ENCODE data around the gene GSTCD. TPM values are rescaled to one million over a fixed set of nuclear protein-coding genes. Genes with fewer than 3 reads are reported as not detected.

The GSTCD gene
- total and polyA plus RNA-seq, 4 donors: 1.2 to 8.7 (median 4.3) TPM

GRCh38 chr4:105662935-105663675, 45.5 kb upstream of the GSTCD start:
- Histone ChIP-seq H3K36me3 (ENCODE audit: control insufficient read depth in 4 of 4, insufficient read depth in 3 of 4, low read depth in 1 of 4, low read length in 3 of 4) (no peaks in the 10 kb centered on the region), H3K4me1 (ENCODE audit: control insufficient read depth in 4 of 4, insufficient read depth in 4 of 4, low read length in 3 of 4) (peaks cover 0 to 2% (median 0%) of the 10 kb centered on the region in 4 donors), H3K9ac (ENCODE audit: low read depth in 1 of 2, low read length in 2 of 2) (no peak overlapping the region), H3K4me3 (ENCODE audit: low read depth in 1 of 3, low read length in 3 of 3) (no peak overlapping the region), H3K27me3 (ENCODE audit: control insufficient read depth in 4 of 4, insufficient read depth in 4 of 4, low read length in 3 of 4) (no peaks in the 10 kb centered on the region), H3K27ac (ENCODE audit: low read depth in 1 of 2, low read length in 2 of 2) (no peak overlapping the region), H3K9me3 (ENCODE audit: control insufficient read depth in 4 of 4, low read length in 3 of 4) (no peaks in the 10 kb centered on the region)
- no peak for DNase-seq (ENCODE audit: low spot score)
- 92% methylated on average over 2 of the region's 2 CpGs for WGBS
- TF ChIP-seq FOXA1 (IDR thresholded peaks at IDR 0.05) (no peak), REST (IDR thresholded peaks at IDR 0.05) (no peak), CTCF (IDR thresholded peaks at IDR 0.05; ENCODE audit: low read depth, low read length, missing input control) (no peak), NR2F2 (IDR thresholded peaks at IDR 0.05) (no peak), JUND (IDR thresholded peaks at IDR 0.05) (no peak), YY1 (IDR thresholded peaks at IDR 0.05) (no peak), HNF4G (IDR thresholded peaks at IDR 0.05) (no peak), FOXA2 (IDR thresholded peaks at IDR 0.05) (no peak), ATF3 (IDR thresholded peaks at IDR 0.05) (no peak)

GRCh38 chr4:105666693-105667092, 41.9 kb upstream of the GSTCD start:
- Histone ChIP-seq H3K9ac (ENCODE audit: low read depth in 1 of 2, low read length in 2 of 2) (no peak overlapping the region), H3K4me1 (ENCODE audit: control insufficient read depth in 4 of 4, insufficient read depth in 4 of 4, low read length in 3 of 4) (peaks cover 0 to 4% (median under 1%) of the 10 kb centered on the region in 4 donors), H3K36me3 (ENCODE audit: control insufficient read depth in 4 of 4, insufficient read depth in 3 of 4, low read depth in 1 of 4, low read length in 3 of 4) (no peaks in the 10 kb centered on the region), H3K4me3 (ENCODE audit: low read depth in 1 of 3, low read length in 3 of 3) (no peak overlapping the region), H3K9me3 (ENCODE audit: control insufficient read depth in 4 of 4, low read length in 3 of 4) (no peaks in the 10 kb centered on the region), H3K27ac (ENCODE audit: low read depth in 1 of 2, low read length in 2 of 2) (no peak overlapping the region), H3K27me3 (ENCODE audit: control insufficient read depth in 4 of 4, insufficient read depth in 4 of 4, low read length in 3 of 4) (no peaks in the 10 kb centered on the region)
- WGBS: 45% methylated on average over 5 of the region's 5 CpGs
- TF ChIP-seq FOXA2 (IDR thresholded peaks at IDR 0.05): no peak
- no peak for TF ChIP-seq HNF4G (IDR thresholded peaks at IDR 0.05)
- peak; percentile 13 for TF ChIP-seq YY1 (IDR thresholded peaks at IDR 0.05)
- no peak for TF ChIP-seq FOXA1 (IDR thresholded peaks at IDR 0.05)
- TF ChIP-seq EGR1 (IDR thresholded peaks at IDR 0.05; ENCODE audit: low read depth in 2 of 2): no peak
- TF ChIP-seq RAD21 (IDR thresholded peaks at IDR 0.05): peak; percentile 77 to 93
- TF ChIP-seq ZBTB33 (IDR thresholded peaks at IDR 0.05): no peak
- TF ChIP-seq CTCF (IDR thresholded peaks at IDR 0.05; ENCODE audit: low read depth, low read length, missing input control): peak; percentile 51
- no peak for TF ChIP-seq SP1 (IDR thresholded peaks at IDR 0.05)
- no peak for TF ChIP-seq TAF1 (conservative IDR thresholded peaks at IDR 0.05)
- no peak for TF ChIP-seq MAX (IDR thresholded peaks at IDR 0.05)
- TF ChIP-seq JUND (IDR thresholded peaks at IDR 0.05): no peak
- DNase-seq (ENCODE audit: low spot score): no peak
